ENCODE measurements around the gene SETSIP.
A peak's percentile ranks its signal among the peaks of the same experiment; 100 is the strongest.
"Not testable (repeated sequence)": the region's sequence is repeated elsewhere in the genome, so short reads cannot be mapped to it uniquely, and the experiment has no call there.

Gene SETSIP

GRCh38 chr1:92075311-92075710 lies at the start of gene SETSIP:
Gene SETSIP, minus strand, starts transcription at chr1:92075411. Its CDS starts 0 bp downstream, at chr1:92075411.
- no peak for DNase-seq

DNA sequence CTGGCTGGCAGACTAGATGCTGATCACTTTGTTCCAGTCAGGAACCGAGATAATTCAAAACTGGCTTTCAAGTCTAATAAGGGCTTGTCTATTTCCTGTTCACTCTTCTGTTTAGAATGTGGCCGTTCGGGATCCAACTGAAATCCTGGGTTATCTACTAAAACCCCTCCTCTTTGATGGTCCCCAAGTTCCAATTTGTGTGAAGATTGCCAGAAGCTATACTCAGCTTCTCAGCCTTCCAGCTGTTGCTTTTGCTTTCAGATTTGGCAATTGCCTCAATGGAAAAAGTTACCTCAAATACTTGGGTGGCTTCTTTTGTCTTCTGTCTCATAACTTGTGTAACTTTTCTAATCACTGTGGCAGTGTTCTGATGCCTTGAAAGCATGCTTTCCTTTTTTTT lies 48.7 kb upstream of the SETSIP start:
- DNase-seq = no peak

GRCh38 chr1:92118826-92119225 lies 43.6 kb upstream of the SETSIP start:
- no peak for DNase-seq

- no peak for DNase-seq
Measured at GRCh38 chr1:92117526-92117925, 42.3 kb upstream of the SETSIP start.

DNA sequence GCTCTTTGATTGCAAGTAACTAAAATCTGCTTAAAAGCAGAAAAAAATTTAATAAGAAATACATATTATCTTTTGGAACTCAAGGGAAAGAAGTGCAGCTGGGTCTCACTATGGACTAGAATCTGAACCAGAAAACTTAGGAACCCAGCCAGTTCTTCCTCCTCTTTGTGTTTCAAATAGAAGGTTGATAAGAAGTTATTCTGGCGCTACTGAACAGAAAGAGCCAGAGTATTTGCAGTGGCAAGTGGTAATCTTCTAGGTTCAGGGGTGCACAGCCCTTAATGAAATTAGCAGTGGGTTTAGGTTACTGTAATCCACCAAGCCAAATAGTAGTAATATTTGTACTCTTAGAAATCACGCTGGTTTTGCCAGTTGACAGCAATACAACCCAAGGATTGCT lies 33.4 kb upstream of the SETSIP start:
- DNase-seq = no peak

GRCh38 chr1:92105546-92106081 lies 30.4 kb upstream of the SETSIP start:
- no peak for DNase-seq

GRCh38 chr1:92096317-92096716 lies 21.1 kb upstream of the SETSIP start:
- peak in 1 of 2 donors; percentile 54 for DNase-seq

- peak in 1 of 2 donors; percentile 21 for DNase-seq
Measured at GRCh38 chr1:92095874-92096273, 20.7 kb upstream of the SETSIP start.

GRCh38 chr1:92094595-92094994 lies 19.4 kb upstream of the SETSIP start:
- no peak for DNase-seq

DNA sequence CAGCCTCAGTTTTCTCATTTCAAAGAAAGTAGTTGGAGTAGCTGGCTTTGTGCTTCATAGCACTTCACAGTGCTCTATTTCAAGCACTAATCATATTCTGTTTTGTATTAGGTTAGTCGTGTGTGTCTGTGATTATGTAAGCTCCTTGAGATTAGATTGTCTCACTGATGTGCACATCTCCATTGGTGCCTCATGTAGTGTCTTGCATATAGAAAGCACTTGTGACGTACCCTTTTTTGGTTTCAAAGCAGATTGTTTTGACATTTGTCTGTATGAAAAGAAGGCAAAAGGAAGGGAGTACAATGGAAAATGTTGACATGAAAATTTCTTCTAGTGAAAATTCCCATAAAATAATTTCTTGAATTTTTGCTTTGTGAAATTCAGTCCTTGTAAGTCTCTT lies 18.9 kb upstream of the SETSIP start:
- DNase-seq = no peak

- no peak for DNase-seq
Measured at GRCh38 chr1:92091625-92092024, 16.4 kb upstream of the SETSIP start.

DNA sequence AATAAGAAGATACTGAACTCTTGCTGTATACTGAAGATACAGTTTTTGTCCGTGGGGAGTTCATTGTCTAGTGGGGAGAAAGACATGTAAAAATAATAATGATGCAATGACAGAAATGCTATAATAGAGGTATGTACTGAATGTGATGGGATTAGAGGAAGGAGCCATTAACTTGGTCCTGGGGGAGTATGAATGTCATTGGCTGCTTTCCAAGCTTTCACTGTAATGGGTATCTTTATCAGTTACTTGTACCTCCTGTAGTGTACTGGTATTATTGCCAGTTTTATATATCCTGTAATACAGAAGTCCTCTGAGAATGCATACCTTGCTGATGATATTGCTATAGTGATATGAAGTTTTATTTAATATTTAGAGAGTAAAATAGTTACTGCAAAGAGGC lies 12.3 kb upstream of the SETSIP start:
- no peak for DNase-seq

DNA sequence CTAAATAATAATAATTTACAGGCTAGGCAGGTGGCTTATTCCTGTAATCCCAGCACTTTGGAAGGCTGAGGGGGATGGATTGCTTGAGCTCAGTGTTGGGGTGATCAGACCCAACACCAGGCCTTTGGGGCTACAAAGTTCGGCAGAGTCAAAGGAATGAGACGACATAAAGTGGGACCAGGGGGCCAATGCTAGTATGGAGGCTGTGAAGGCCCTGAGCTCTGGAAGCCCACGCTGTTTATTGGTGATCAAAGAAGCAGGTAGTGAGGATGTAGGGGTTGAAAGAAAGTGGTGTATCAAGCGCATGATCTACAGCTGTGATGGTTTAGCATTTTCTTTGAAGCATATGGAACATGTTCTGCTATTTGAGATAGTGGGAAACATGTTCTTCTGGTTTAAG lies 10.5 kb upstream of the SETSIP start:
- no peak for DNase-seq

DNA sequence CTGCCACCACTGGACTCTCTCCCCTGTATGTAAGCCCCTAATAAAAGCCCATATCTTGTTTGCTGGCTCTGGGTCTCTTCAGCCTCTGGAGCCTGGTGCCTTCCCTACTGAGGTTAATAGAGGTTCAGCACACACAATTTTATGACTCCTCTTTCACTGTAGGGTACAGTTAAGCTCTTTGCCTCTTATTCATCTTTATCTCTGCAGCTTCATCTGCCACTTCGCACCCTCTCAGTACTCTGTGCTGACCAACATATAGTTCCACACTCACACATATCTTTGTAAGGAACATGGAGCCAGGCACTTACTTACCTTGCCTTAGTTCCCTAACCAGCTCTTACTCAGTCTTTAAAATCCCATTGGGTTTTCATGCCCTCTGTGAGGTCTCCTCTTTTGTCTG lies 9.4 kb upstream of the SETSIP start:
- DNase-seq = no peak

- DNase-seq = no peak
Measured at GRCh38 chr1:92081031-92081430, 5.8 kb upstream of the SETSIP start.

DNA sequence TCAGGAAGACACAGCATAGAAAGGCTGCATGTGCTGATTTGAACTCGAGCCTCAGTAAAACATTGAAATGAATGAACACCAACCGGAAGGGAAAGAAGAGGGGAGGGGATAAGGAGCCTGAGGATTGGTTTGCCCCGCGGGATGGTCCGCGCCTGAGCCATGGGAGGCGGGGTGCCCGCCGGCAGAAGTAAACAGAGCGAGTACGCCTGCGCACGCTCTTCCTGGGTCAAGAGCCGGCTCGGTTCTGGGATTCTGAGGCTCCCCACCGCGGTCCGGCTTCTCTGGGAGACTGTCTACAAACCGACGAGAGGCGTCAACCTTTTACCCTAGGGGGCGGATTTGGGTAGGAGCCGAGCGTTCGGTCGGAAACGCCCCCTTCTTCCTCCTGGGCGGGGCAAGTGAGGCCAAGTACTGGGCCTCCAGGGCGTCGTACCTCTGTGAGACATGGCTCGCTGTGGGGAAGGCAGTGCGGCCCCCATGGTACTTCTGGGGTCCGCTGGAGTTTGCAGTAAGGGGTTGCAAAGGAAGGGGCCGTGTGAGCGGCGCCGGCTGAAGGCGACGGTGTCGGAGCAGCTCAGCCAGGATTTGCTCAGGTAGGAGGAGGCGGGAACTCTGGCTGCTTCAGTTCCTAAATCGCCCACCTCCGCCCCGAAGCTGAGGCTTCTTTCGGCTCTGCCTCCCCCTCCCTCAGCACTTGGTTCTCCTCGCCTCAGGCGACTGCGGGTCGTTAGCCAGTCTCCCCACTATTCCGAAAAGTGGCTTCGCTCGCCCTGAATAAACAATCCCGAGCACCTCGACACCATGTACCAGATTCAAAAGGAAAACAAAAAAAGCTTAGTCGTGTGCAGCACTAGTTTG lies 5.1 kb upstream of the SETSIP start, which contains the start of gene BTBD8:
Gene BTBD8, plus strand, starts transcription at position 218 of the 858 bp plus-strand sequence. Its CDS starts 227 bp downstream, at position 445.
- DNase-seq = peak; percentile 86 to 89

DNA sequence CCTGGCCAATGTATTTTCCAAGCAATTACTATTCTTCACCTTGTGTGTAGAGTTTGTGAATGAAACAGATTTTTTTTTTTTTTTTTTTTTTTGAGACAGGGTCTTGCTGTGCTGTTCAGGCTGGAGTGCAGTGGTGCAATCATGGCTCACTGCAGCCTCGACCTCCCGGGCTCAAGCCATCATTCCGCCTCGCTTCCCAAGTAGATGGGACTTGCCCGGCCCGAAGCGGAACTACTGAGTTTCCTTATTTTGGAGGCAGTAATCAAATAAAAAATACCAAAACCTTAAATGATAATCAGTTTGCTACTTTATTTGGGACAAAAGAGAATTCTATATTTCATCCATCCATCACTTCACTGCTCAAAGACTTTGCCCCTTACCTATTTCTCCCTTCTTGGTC lies 4.2 kb upstream of the SETSIP start:
- DNase-seq = no peak

DNA sequence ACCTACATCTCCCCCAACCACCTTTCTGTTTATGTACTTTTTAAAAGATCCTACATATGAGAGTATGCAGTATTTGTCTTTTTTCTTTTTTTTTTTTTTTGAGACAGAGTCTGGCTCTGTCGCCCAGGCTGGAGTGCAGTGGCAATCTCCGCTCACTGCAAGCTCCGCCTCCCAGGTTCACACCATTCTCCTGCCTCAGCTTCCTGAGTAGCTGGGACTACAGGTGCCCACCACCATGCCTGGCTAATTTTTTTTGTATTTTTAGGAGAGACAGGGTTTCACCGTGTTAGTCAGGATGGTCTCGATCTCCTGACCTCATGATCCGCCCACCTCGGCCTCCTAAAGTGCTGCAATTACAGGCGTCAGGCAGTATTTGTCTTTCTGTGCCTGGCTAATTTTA lies 2.9 kb upstream of the SETSIP start:
- DNase-seq = not testable (repeated sequence)

DNA sequence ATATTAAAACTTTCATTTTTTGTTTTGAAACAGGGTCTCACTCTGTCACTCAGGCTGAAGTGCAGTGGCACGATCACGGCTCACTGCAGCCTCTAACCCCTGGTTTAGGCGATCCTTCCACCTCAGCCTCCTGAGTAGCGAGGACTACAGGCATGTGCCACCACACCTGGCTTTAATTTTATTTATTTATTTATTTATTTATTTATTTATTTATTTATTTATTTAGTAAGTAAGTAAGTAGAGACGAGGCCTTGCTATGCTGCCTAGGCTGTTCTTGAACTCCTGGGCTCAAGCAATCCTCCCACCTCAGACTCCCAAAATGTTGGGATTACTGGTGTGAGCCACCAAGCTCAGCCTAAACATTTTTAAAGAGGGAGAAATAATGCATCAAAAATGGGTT lies 1.2 kb upstream of the SETSIP start:
- no peak for DNase-seq

DNA sequence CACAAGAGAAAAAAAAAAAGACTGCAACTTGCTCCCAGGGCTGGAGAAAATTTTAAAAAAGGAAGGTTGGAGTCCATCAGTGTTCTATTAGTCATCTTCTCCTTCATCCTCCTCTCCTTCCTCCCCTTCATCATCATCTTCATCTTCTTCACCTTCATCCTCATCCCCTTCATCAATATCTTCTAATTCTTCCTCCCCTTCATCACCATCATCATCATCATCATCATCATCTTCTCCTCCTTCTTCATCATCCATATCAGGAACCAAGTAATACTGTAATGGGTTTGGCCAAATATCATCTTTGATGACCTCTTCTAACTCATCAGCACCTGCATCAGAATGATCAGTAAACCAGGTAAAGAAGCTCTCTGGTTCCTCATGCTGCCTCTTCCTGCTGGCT lies 765 bp downstream of the SETSIP start:
- not testable (repeated sequence) for DNase-seq

DNA sequence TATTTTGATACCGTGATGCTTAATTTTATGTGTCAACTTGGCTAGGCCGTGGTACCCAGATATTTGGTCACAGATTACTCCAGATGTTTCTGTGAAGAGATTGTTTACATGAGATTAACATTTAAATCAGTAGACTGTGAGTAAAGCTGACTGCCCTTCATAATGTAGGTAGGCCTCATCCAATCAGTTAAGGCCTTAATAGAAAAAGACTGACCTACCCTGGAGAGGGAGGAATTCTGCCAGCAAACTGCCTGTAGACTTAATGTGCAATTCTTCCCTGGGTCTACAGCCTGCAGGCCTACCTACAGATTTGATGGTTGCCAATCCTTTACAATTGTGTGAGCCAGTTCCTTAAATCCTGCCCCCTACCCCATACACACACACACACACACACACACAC lies 4.3 kb downstream of the SETSIP start:
- no peak for DNase-seq

DNA sequence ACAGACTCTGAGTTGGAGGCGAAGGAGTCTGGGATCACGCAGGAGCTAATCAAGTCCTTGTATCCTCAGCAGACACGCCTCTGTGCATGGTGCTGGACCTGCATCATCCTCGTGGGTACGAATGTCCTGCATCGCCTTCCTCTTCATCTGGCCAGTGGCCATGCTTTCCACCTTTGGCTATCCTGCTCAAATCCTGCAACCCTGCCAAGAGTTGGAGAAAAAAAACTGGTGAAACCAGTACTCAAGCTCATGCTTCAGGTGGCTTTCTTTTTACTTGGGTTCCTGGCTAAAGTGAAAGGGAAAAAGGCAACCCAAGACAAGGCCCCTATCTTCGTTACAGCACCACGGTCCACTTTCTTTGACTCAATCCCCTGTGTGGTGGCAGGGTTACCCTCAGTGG lies 8.9 kb downstream of the SETSIP start:
- DNase-seq = no peak

GRCh38 chr1:92065042-92065441 lies 10.2 kb downstream of the SETSIP start:
- DNase-seq = no peak

- DNase-seq = no peak
Measured at GRCh38 chr1:92051948-92052347, 23.3 kb downstream of the SETSIP start.

Measured in CD4-positive, alpha-beta T cell treated with Interleukin-4 for 1 hour (primary cell).